ENCODE measurements around the gene LRRC15. TPM values are rescaled to one million over a fixed set of nuclear protein-coding genes. Genes with fewer than 3 reads are reported as not detected.
A peak's percentile ranks its signal among the peaks of the same experiment; 100 is the strongest.

LRRC15 gene
- polyA plus RNA-seq, 1 donor: 0.10 TPM

- no peak for DNase-seq
Measured at GRCh38 chr3:194384569-194385001, 15.0 kb upstream of the LRRC15 start.

GRCh38 chr3:194384156-194384555, 14.6 kb upstream of the LRRC15 start:
- DNase-seq: no peak

GRCh38 chr3:194383276-194383940, 13.9 kb upstream of the LRRC15 start:
- DNase-seq: no peak

- no peak for DNase-seq
Measured at GRCh38 chr3:194382892-194383223, 13.3 kb upstream of the LRRC15 start.

- DNase-seq: no peak
Measured at GRCh38 chr3:194382196-194382891, 12.8 kb upstream of the LRRC15 start.

GRCh38 chr3:194381460-194381875, 11.9 kb upstream of the LRRC15 start:
- no peak for DNase-seq

- no peak for DNase-seq
Measured at GRCh38 chr3:194380326-194380725, 10.8 kb upstream of the LRRC15 start.

GRCh38 chr3:194379651-194380050, 10.1 kb upstream of the LRRC15 start:
- no peak for DNase-seq

GRCh38 chr3:194379231-194379630, 9.7 kb upstream of the LRRC15 start:
- DNase-seq: no peak

GRCh38 chr3:194377708-194378107, 8.2 kb upstream of the LRRC15 start:
- no peak for DNase-seq

- DNase-seq: no peak
Measured at GRCh38 chr3:194376241-194376560, 6.7 kb upstream of the LRRC15 start.

GRCh38 chr3:194375473-194376240, 6.1 kb upstream of the LRRC15 start:
- DNase-seq: no peak

- no peak for DNase-seq
Measured at GRCh38 chr3:194374935-194375334, 5.4 kb upstream of the LRRC15 start.

- DNase-seq: no peak
Measured at GRCh38 chr3:194373899-194374298, 4.4 kb upstream of the LRRC15 start.

- no peak for DNase-seq
Measured at GRCh38 chr3:194373028-194373427, 3.5 kb upstream of the LRRC15 start.

- no peak for DNase-seq
Measured at GRCh38 chr3:194370753-194371152, 1.2 kb upstream of the LRRC15 start.

GRCh38 chr3:194368918-194369317, 625 bp downstream of the LRRC15 start:
- no peak for DNase-seq

GRCh38 chr3:194367992-194368841, 1.3 kb downstream of the LRRC15 start:
- peak; percentile 47 for DNase-seq

- DNase-seq: no peak
Measured at GRCh38 chr3:194365978-194366490, 3.5 kb downstream of the LRRC15 start.

- DNase-seq: no peak
Measured at GRCh38 chr3:194365526-194365925, 4.0 kb downstream of the LRRC15 start.

- DNase-seq: peak; percentile 77
Measured at GRCh38 chr3:194364652-194365434, 4.7 kb downstream of the LRRC15 start.

- no peak for DNase-seq
Measured at GRCh38 chr3:194364314-194364651, 5.3 kb downstream of the LRRC15 start.
